Measurements from ENCODE around the gene BMPR1B.

The BMPR1B gene

GRCh38 chr4:94918543-94918942 is 160.8 kb downstream of the BMPR1B start:
- no peak for DNase-seq

GRCh38 chr4:94920369-94920768 is 162.6 kb downstream of the BMPR1B start:
- no peak for DNase-seq

- no peak for DNase-seq
Measured at GRCh38 chr4:94924566-94924965, 166.8 kb downstream of the BMPR1B start.

GRCh38 chr4:94925764-94926347 is 168.1 kb downstream of the BMPR1B start:
- DNase-seq, result no peak

GRCh38 chr4:94926936-94927335 is 169.2 kb downstream of the BMPR1B start:
- no peak for DNase-seq

- DNase-seq, result no peak
Measured at GRCh38 chr4:94927696-94928095, 169.9 kb downstream of the BMPR1B start.

- DNase-seq, result no peak
Measured at GRCh38 chr4:94929696-94930095, 171.9 kb downstream of the BMPR1B start.

- no peak for DNase-seq
Measured at GRCh38 chr4:94931626-94932025, 173.9 kb downstream of the BMPR1B start.

GRCh38 chr4:94932366-94932765 is 174.6 kb downstream of the BMPR1B start:
- no peak for DNase-seq

- no peak for DNase-seq
Measured at GRCh38 chr4:94933799-94934198, 176.0 kb downstream of the BMPR1B start.

GRCh38 chr4:94934201-94934600 is 176.4 kb downstream of the BMPR1B start:
- no peak for DNase-seq

- DNase-seq, result no peak
Measured at GRCh38 chr4:94934864-94935263, 177.1 kb downstream of the BMPR1B start.

- DNase-seq, result no peak
Measured at GRCh38 chr4:94936854-94937253, 179.1 kb downstream of the BMPR1B start.

GRCh38 chr4:94939791-94940519 is 182.2 kb downstream of the BMPR1B start:
- no peak for DNase-seq

- DNase-seq, result no peak
Measured at GRCh38 chr4:94940520-94940908, 182.8 kb downstream of the BMPR1B start.

- no peak for DNase-seq
Measured at GRCh38 chr4:94941706-94942105, 184.0 kb downstream of the BMPR1B start.

GRCh38 chr4:94944726-94945125 is 187.0 kb downstream of the BMPR1B start:
- no peak for DNase-seq

- no peak for DNase-seq
Measured at GRCh38 chr4:94947681-94948108, 189.9 kb downstream of the BMPR1B start.

- DNase-seq, result no peak
Measured at GRCh38 chr4:94954251-94954650, 196.5 kb downstream of the BMPR1B start.

- no peak for DNase-seq
Measured at GRCh38 chr4:94957030-94957429, 199.3 kb downstream of the BMPR1B start.

GRCh38 chr4:94959307-94959706 is 201.6 kb downstream of the BMPR1B start:
- DNase-seq, result no peak

- DNase-seq, result no peak
Measured at GRCh38 chr4:94960708-94961107, 203.0 kb downstream of the BMPR1B start.

- DNase-seq, result no peak
Measured at GRCh38 chr4:94961420-94961819, 203.7 kb downstream of the BMPR1B start.

- DNase-seq, result no peak
Measured at GRCh38 chr4:94962484-94962883, 204.7 kb downstream of the BMPR1B start.

- DNase-seq, result no peak
Measured at GRCh38 chr4:94965852-94966251, 208.1 kb downstream of the BMPR1B start.
